ENCODE data around the gene DDX10. TPM values are rescaled to one million over a fixed set of nuclear protein-coding genes. Genes with fewer than 3 reads are reported as not detected.
"Not testable (repeated sequence)": the region's sequence is repeated elsewhere in the genome, so short reads cannot be mapped to it uniquely, and the experiment has no call there.

Gene DDX10
- total and polyA plus RNA-seq, 2 donors: 15.9 to 28.1 TPM

- WGBS: 93% methylated on average over 6 of the region's 6 CpGs
- no peaks in the 10 kb centered on the region for H3K36me3 ChIP-seq (ENCODE audit: insufficient read depth)
- no peak overlapping the region for H3K27ac ChIP-seq (ENCODE audit: low read depth)
- H3K4me3 ChIP-seq (ENCODE audit: low read depth, low read length): no peak overlapping the region
- no peak for DNase-seq (ENCODE audit: extremely low spot score)
- no peaks in the 10 kb centered on the region for H3K4me1 ChIP-seq (ENCODE audit: insufficient read depth)
Observed at GRCh38 chr11:108748968-108749367, 84.1 kb downstream of the DDX10 start.

- H3K4me1 ChIP-seq (ENCODE audit: insufficient read depth): no peaks in the 10 kb centered on the region
- no peaks in the 10 kb centered on the region for H3K36me3 ChIP-seq (ENCODE audit: insufficient read depth)
- DNase-seq (ENCODE audit: extremely low spot score): no peak
- WGBS: 87% methylated on average over 4 of the region's 4 CpGs
- H3K4me3 ChIP-seq (ENCODE audit: low read depth, low read length): no peak overlapping the region
- H3K27ac ChIP-seq (ENCODE audit: low read depth): no peak overlapping the region
Observed at GRCh38 chr11:108751444-108751843, 86.6 kb downstream of the DDX10 start.

- H3K36me3 ChIP-seq (ENCODE audit: insufficient read depth): no peaks in the 10 kb centered on the region
- H3K4me3 ChIP-seq (ENCODE audit: low read depth, low read length): no peak overlapping the region
- DNase-seq (ENCODE audit: extremely low spot score): no peak
- H3K4me1 ChIP-seq (ENCODE audit: insufficient read depth): no peaks in the 10 kb centered on the region
- H3K27ac ChIP-seq (ENCODE audit: low read depth): no peak overlapping the region
Observed at GRCh38 chr11:108752297-108752751, 87.5 kb downstream of the DDX10 start.

- Histone ChIP-seq H3K4me1 (ENCODE audit: insufficient read depth) (no peaks in the 10 kb centered on the region), H3K27ac (ENCODE audit: low read depth) (peak overlapping the region; percentile 10), H3K36me3 (ENCODE audit: insufficient read depth) (no peaks in the 10 kb centered on the region), H3K4me3 (ENCODE audit: low read depth, low read length) (no peak overlapping the region)
- WGBS: 21% methylated on average over 2 of the region's 2 CpGs
- no peak for DNase-seq (ENCODE audit: extremely low spot score)
Observed at GRCh38 chr11:108754901-108755625, 90.2 kb downstream of the DDX10 start.

GRCh38 chr11:108757630-108758029, 92.8 kb downstream of the DDX10 start:
- Histone ChIP-seq H3K4me3 (ENCODE audit: low read depth, low read length) (no peak overlapping the region), H3K4me1 (ENCODE audit: insufficient read depth) (no peaks in the 10 kb centered on the region), H3K36me3 (ENCODE audit: insufficient read depth) (no peaks in the 10 kb centered on the region), H3K27ac (ENCODE audit: low read depth) (no peak overlapping the region)
- no peak for DNase-seq (ENCODE audit: extremely low spot score)
- WGBS: 75% methylated on average over 3 of the region's 3 CpGs

GRCh38 chr11:108758458-108758857, 93.6 kb downstream of the DDX10 start:
- H3K36me3 ChIP-seq (ENCODE audit: insufficient read depth): no peaks in the 10 kb centered on the region

GRCh38 chr11:108766596-108767173, 101.8 kb downstream of the DDX10 start:
- 91% methylated on average over 6 of the region's 6 CpGs for WGBS
- no peak for DNase-seq (ENCODE audit: extremely low spot score)
- H3K4me3 ChIP-seq (ENCODE audit: low read depth, low read length): no peak overlapping the region
- H3K36me3 ChIP-seq (ENCODE audit: insufficient read depth): no peaks in the 10 kb centered on the region
- H3K4me1 ChIP-seq (ENCODE audit: insufficient read depth): no peaks in the 10 kb centered on the region
- no peak overlapping the region for H3K27ac ChIP-seq (ENCODE audit: low read depth)

More at GRCh38 chr11:108758458-108758857, 93.6 kb downstream of the DDX10 start:
- no peak for DNase-seq (ENCODE audit: extremely low spot score)
- 51% methylated on average over 2 of the region's 2 CpGs for WGBS
- Histone ChIP-seq H3K4me1 (ENCODE audit: insufficient read depth) (no peaks in the 10 kb centered on the region), H3K27ac (ENCODE audit: low read depth) (no peak overlapping the region), H3K4me3 (ENCODE audit: low read depth, low read length) (no peak overlapping the region)

- 67% methylated on average over 3 of the region's 3 CpGs for WGBS
- H3K36me3 ChIP-seq (ENCODE audit: insufficient read depth): no peaks in the 10 kb centered on the region
- no peaks in the 10 kb centered on the region for H3K4me1 ChIP-seq (ENCODE audit: insufficient read depth)
Observed at GRCh38 chr11:108768370-108768769, 103.5 kb downstream of the DDX10 start.

GRCh38 chr11:108768964-108769363, 104.1 kb downstream of the DDX10 start:
- H3K36me3 ChIP-seq (ENCODE audit: insufficient read depth): no peaks in the 10 kb centered on the region
- no peaks in the 10 kb centered on the region for H3K4me1 ChIP-seq (ENCODE audit: insufficient read depth)
- 33% methylated on average over 1 of the region's 1 CpG for WGBS
- H3K27ac ChIP-seq (ENCODE audit: low read depth): no peak overlapping the region
- no peak overlapping the region for H3K4me3 ChIP-seq (ENCODE audit: low read depth, low read length)
- DNase-seq (ENCODE audit: extremely low spot score): no peak

More at GRCh38 chr11:108768370-108768769, 103.5 kb downstream of the DDX10 start:
- no peak overlapping the region for H3K27ac ChIP-seq (ENCODE audit: low read depth)
- DNase-seq (ENCODE audit: extremely low spot score): no peak
- H3K4me3 ChIP-seq (ENCODE audit: low read depth, low read length): no peak overlapping the region

GRCh38 chr11:108774037-108774730, 109.3 kb downstream of the DDX10 start:
- 57% methylated on average over 5 of the region's 5 CpGs for WGBS
- no peaks in the 10 kb centered on the region for H3K36me3 ChIP-seq (ENCODE audit: insufficient read depth)
- H3K4me3 ChIP-seq (ENCODE audit: low read depth, low read length): no peak overlapping the region
- no peaks in the 10 kb centered on the region for H3K4me1 ChIP-seq (ENCODE audit: insufficient read depth)
- H3K27ac ChIP-seq (ENCODE audit: low read depth): no peak overlapping the region
- no peak for DNase-seq (ENCODE audit: extremely low spot score)

GRCh38 chr11:108775324-108775723, 110.5 kb downstream of the DDX10 start:
- DNase-seq (ENCODE audit: extremely low spot score): no peak
- 96% methylated on average over 1 of the region's 1 CpG for WGBS

GRCh38 chr11:108779147-108779546, 114.3 kb downstream of the DDX10 start:
- not testable (repeated sequence) for H3K27ac ChIP-seq (ENCODE audit: low read depth); H3K4me3 ChIP-seq (ENCODE audit: low read depth, low read length); DNase-seq (ENCODE audit: extremely low spot score); H3K4me1 ChIP-seq (ENCODE audit: insufficient read depth); H3K36me3 ChIP-seq (ENCODE audit: insufficient read depth)
- 89% methylated on average over 4 of the region's 4 CpGs for WGBS

More at GRCh38 chr11:108775324-108775723, 110.5 kb downstream of the DDX10 start:
- Histone ChIP-seq H3K36me3 (ENCODE audit: insufficient read depth) (no peaks in the 10 kb centered on the region), H3K4me3 (ENCODE audit: low read depth, low read length) (no peak overlapping the region), H3K27ac (ENCODE audit: low read depth) (no peak overlapping the region), H3K4me1 (ENCODE audit: insufficient read depth) (no peaks in the 10 kb centered on the region)

- 59% methylated on average over 1 of the region's 1 CpG for WGBS
- Histone ChIP-seq H3K4me3 (ENCODE audit: low read depth, low read length) (no peak overlapping the region), H3K27ac (ENCODE audit: low read depth) (no peak overlapping the region), H3K36me3 (ENCODE audit: insufficient read depth) (no peaks in the 10 kb centered on the region), H3K4me1 (ENCODE audit: insufficient read depth) (no peaks in the 10 kb centered on the region)
- no peak for DNase-seq (ENCODE audit: extremely low spot score)
Observed at GRCh38 chr11:108780119-108780518, 115.2 kb downstream of the DDX10 start.

- no peaks in the 10 kb centered on the region for H3K36me3 ChIP-seq (ENCODE audit: insufficient read depth)
- H3K4me3 ChIP-seq (ENCODE audit: low read depth, low read length): no peak overlapping the region
- DNase-seq (ENCODE audit: extremely low spot score): no peak
- no peak overlapping the region for H3K27ac ChIP-seq (ENCODE audit: low read depth)
- WGBS: 81% methylated on average over 2 of the region's 2 CpGs
- no peaks in the 10 kb centered on the region for H3K4me1 ChIP-seq (ENCODE audit: insufficient read depth)
Observed at GRCh38 chr11:108781946-108782345, 117.1 kb downstream of the DDX10 start.

All from urinary bladder (tissue), 4 donors.